K562 (cell line): Measurements from ENCODE around the gene EMC8. TPM values are rescaled to one million over a fixed set of nuclear protein-coding genes. Genes with fewer than 3 reads are reported as not detected.
A peak's percentile ranks its signal among the peaks of the same experiment; 100 is the strongest.

Source experiments
- ATF1 ChIP-seq, 2 experiments: fragments of 450-650 bp in 1 of 2; IDR thresholded peaks; 2 replicates each; pipeline ENCODE4 v1.6.1; 2016; ENCODE audit warnings: missing compliant biosample characterization in 1 of 2, missing genetic modification characterization in 1 of 2
- BACH1 ChIP-seq: fragments of 200-800 bp; sonication (Bioruptor generic); IDR thresholded peaks from 2 replicates; pipeline ENCODE4 v1.6.1; 2016; ENCODE audit warnings: missing genetic modification characterization, missing compliant biosample characterization
- BCL6 ChIP-seq: fragments of 250-450 bp; sonication (Bioruptor Pico); IDR thresholded peaks from 2 replicates; pipeline ENCODE4 v1.4.0; 2020
- CEBPZ ChIP-seq: fragments of 150-350 bp; IDR thresholded peaks from 2 replicates; pipeline ENCODE4 v1.6.1; 2014; ENCODE audit warnings: low read depth, mild to moderate bottlenecking, low read length, borderline replicate concordance
- EHMT2 ChIP-seq: fragments of 450-650 bp; IDR thresholded peaks from 2 replicates; pipeline ENCODE4 v1.6.1; 2018; ENCODE audit warnings: antibody characterized with exemption
- ELF1 ChIP-seq: fragments of 200-800 bp; sonication (Bioruptor generic); IDR thresholded peaks from 2 replicates; pipeline ENCODE4 v1.6.1; 2016; ENCODE audit warnings: missing genetic modification characterization, missing compliant biosample characterization
- ESRRA ChIP-seq: fragments of 450-650 bp; IDR thresholded peaks from 2 replicates; pipeline ENCODE4 v1.6.1; 2014; ENCODE audit warnings: low read depth, mild to moderate bottlenecking, moderate library complexity, borderline replicate concordance
- POLR2AphosphoS5 ChIP-seq: IDR thresholded peaks from 2 replicates; pipeline ENCODE4 v1.6.1; 2011; ENCODE audit warnings: mild to moderate bottlenecking, low read depth, low read length, moderate library complexity; ENCODE audit not compliant: control insufficient read depth, insufficient read depth
- RCOR1 ChIP-seq, 2 experiments: IDR thresholded peaks; 2 replicates each; pipeline ENCODE4 v1.6.1; 2012; ENCODE audit warnings: low read depth in 2 of 2, low read length in 2 of 2, borderline replicate concordance in 1 of 2, improper control_type of control experiment in 1 of 2
- ZNF12 ChIP-seq: sonication (generic); formaldehyde crosslinking; IDR thresholded peaks from 2 replicates; pipeline ENCODE4 v1.4.0; 2020; ENCODE audit warnings: mild to moderate bottlenecking, missing genetic modification reagents
- ZNF217 ChIP-seq: sonication (generic); formaldehyde crosslinking; IDR thresholded peaks from 2 replicates; pipeline ENCODE4 v1.8.0; 2022; ENCODE audit warnings: mild to moderate bottlenecking, missing genetic modification reagents
- ZNF274 ChIP-seq: IDR thresholded peaks from 2 replicates; pipeline ENCODE4 v1.6.1; 2011; ENCODE audit warnings: low read depth, mild to moderate bottlenecking, low read length, moderate library complexity, borderline replicate concordance
- ZNF511 ChIP-seq: sonication (generic); formaldehyde crosslinking; IDR thresholded peaks from 2 replicates; pipeline ENCODE4 v1.8.0; 2022; ENCODE audit warnings: mild to moderate bottlenecking, missing genetic modification reagents
- ZNF589 ChIP-seq: fragments of 200-800 bp; sonication (Bioruptor generic); IDR thresholded peaks from 2 replicates; pipeline ENCODE4 v1.6.1; 2016; ENCODE audit warnings: low read depth, missing genetic modification characterization, missing compliant biosample characterization
- polyA plus RNA-seq, 8 experiments: library from polyadenylated mRNA; depleted of rRNA in 4 of 8; stranded (reverse) in 5 of 8; unstranded in 3 of 8; fragments of >200 nt; fragmentation: Nextera tagmentation in 2 of 8; fragmentation: Illumina TruSeq in 1 of 8; extraction: Ambion mirVana in 2 of 8; extraction: Trizol in 1 of 8; gene quantifications; 2 replicates each; pipeline versions ENCODE4 v1.2.1 to v1.2.3, GENCODE V29; 2011 to 2014; ENCODE audit warnings: inconsistent platforms in 1 of 8, missing spikeins in 1 of 8
- total RNA-seq, 7 experiments: library from RNA; depleted of rRNA in 6 of 7; stranded (reverse); fragments of >200 nt in 6 of 7; fragmentation: Illumina TruSeq in 2 of 7; extraction: Trizol in 2 of 7; gene quantifications; 2 replicates each; pipeline versions ENCODE4 v1.2.1 to v1.2.3, GENCODE V29; 2011 to 2021; ENCODE audit warnings: low replicate concordance in 1 of 7
- TF ChIP-seq, protein P1 (sequence below), 3 experiments: fragments of 200-800 bp in 1 of 3; sonication (Bioruptor generic) in 1 of 3; sonication (generic) in 1 of 3; formaldehyde crosslinking in 1 of 3; IDR thresholded peaks; 2 replicates each; pipeline versions ENCODE4 v1.6.1 to v1.8.0; 2016 to 2022; ENCODE audit warnings: mild to moderate bottlenecking in 2 of 3, missing compliant biosample characterization in 2 of 3, missing genetic modification characterization in 2 of 3, missing genetic modification reagents in 1 of 3
- TF ChIP-seq, protein P2 (sequence below): fragments of 450-650 bp; IDR thresholded peaks from 2 replicates; pipeline ENCODE4 v1.6.1; 2017; ENCODE audit warnings: mild to moderate bottlenecking, moderate library complexity
- TF ChIP-seq, protein P3 (sequence below): fragments of 150-350 bp; conservative IDR thresholded peaks from 2 replicates; pipeline ENCODE4 v1.6.1; 2014; ENCODE audit warnings: low read length

The EMC8 gene
- total and polyA plus RNA-seq, 9 of the 15 experiments (the other 6 are each of a cell fraction or from before 2014, with no cell fraction given) = 11.4 to 81.8 (median 48.6) TPM

- TF ChIP-seq EHMT2 (no peak), CEBPZ (no peak), ESRRA (peak; percentile 53; the same call in 1 of the 2 replicates), RCOR1 (IDR thresholded peaks at IDR 0.05; ENCODE audit: borderline replicate concordance in 1 of 2, low read depth in 2 of 2, low read length in 2 of 2) (no peak), ZNF217 (CRISPR knock-in tag) (no peak), ELF1 (no peak), BCL6 (CRISPR knock-in tag) (no peak), ZNF589 (CRISPR knock-in tag) (no peak), ZNF274 (no peak), POLR2AphosphoS5 (no peak), ATF1 (CRISPR knock-in tag; IDR thresholded peaks at IDR 0.05) (no peak), ATF1 (tag; IDR thresholded peaks at IDR 0.05) (peak; percentile 37; the same call in 1 of the 2 replicates), ZNF511 (CRISPR knock-in tag) (no peak), ZNF12 (no peak), BACH1 (tag) (no peak)
- TF ChIP-seq, protein P1, sequence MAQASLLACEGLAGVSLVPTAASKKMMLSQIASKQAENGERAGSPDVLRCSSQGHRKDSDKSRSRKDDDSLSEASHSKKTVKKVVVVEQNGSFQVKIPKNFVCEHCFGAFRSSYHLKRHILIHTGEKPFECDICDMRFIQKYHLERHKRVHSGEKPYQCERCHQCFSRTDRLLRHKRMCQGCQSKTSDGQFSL (CRISPR knock-in tag; IDR thresholded peaks at IDR 0.05) = 0 out of 2 replicates have a peak, but pooled peaks have one; percentile 43
- TF ChIP-seq, protein P1 (tag; IDR thresholded peaks at IDR 0.05) = no peak
- TF ChIP-seq, protein P2, sequence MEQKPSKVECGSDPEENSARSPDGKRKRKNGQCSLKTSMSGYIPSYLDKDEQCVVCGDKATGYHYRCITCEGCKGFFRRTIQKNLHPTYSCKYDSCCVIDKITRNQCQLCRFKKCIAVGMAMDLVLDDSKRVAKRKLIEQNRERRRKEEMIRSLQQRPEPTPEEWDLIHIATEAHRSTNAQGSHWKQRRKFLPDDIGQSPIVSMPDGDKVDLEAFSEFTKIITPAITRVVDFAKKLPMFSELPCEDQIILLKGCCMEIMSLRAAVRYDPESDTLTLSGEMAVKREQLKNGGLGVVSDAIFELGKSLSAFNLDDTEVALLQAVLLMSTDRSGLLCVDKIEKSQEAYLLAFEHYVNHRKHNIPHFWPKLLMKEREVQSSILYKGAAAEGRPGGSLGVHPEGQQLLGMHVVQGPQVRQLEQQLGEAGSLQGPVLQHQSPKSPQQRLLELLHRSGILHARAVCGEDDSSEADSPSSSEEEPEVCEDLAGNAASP = no peak
- TF ChIP-seq, protein P3, sequence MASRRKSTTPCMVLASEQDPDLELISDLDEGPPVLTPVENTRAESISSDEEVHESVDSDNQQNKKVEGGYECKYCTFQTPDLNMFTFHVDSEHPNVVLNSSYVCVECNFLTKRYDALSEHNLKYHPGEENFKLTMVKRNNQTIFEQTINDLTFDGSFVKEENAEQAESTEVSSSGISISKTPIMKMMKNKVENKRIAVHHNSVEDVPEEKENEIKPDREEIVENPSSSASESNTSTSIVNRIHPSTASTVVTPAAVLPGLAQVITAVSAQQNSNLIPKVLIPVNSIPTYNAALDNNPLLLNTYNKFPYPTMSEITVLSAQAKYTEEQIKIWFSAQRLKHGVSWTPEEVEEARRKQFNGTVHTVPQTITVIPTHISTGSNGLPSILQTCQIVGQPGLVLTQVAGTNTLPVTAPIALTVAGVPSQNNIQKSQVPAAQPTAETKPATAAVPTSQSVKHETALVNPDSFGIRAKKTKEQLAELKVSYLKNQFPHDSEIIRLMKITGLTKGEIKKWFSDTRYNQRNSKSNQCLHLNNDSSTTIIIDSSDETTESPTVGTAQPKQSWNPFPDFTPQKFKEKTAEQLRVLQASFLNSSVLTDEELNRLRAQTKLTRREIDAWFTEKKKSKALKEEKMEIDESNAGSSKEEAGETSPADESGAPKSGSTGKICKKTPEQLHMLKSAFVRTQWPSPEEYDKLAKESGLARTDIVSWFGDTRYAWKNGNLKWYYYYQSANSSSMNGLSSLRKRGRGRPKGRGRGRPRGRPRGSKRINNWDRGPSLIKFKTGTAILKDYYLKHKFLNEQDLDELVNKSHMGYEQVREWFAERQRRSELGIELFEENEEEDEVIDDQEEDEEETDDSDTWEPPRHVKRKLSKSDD = no peak
Observed at GRCh38 chr16:85821390-85822135, 22.2 kb upstream of the EMC8 start (continued).
